Measurements from ENCODE around the gene CD300H. TPM values are rescaled to one million over a fixed set of nuclear protein-coding genes. Genes with fewer than 3 reads are reported as not detected.

Gene CD300H
- not detected in 2 replicates for total RNA-seq

DNA sequence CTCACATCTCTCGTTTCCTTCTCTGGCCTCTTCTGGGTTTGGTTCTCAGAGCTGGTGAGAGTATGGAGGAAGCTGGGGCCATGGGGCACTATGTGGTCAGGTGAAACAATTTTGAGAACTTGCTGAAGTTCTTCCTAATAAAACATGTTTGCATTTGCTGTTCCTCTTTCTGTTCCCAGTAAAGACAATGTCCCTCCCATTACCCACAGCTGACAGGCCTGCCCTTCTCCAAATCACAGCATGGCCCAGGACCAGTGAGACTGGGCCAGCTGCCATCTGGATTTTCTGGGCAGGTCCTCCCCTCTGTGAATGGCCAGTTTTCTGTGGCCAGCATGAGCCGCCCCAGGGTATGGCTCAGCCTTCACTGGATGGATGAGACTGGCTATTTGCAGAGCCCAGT lies at the start of gene CD300H:
Gene CD300H (minus strand): TSS at position 113 of the 400 bp plus-strand sequence.

DNA sequence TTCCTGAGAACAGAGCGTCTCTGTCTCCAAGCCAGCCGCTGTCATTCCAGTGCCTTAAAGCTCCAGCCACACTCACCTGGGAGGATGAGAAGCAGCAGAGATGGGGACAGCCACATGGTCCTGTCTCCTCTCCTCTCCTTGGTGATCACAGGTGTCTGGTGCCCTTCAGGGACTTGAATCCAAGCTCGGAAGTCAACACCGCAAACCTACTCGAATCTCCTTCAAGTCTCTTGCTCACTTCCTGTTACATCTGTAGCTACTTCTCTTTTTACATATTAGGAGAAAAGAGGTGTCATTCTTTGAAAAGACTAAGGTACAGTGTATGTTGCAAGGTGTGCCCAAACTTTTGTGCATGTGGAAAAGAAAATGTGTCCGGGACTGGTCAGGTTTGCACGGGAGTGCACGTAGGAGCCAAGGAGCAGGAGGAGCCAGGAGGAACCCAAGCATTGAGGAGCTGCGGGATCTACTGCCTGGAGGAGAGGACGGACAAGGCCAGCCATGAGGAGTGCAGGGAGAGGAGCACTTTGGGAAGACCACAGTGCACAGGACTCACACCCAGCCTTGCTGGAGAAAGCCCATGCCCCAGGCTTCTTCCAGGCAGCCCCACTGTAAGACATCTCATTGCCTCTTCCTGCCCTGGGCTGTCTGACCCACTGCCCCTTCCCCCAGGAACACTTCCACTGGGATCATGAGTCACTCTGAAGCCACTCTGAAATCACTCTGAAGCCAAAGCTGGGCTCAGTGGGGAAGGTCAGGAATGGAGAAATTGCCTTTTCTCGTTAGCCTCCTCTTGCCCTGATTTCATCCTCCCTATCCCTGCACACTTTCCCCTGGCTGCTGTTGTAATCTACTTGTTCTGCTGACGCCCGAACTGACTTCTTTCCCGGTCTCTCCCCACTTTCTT lies 25.0 kb upstream of the CD300H start, which contains the start of gene CD300LD:
Gene CD300LD (minus strand): TSS at position 197 of the 904 bp plus-strand sequence. CDS start 81 bp downstream, at position 116.

DNA sequence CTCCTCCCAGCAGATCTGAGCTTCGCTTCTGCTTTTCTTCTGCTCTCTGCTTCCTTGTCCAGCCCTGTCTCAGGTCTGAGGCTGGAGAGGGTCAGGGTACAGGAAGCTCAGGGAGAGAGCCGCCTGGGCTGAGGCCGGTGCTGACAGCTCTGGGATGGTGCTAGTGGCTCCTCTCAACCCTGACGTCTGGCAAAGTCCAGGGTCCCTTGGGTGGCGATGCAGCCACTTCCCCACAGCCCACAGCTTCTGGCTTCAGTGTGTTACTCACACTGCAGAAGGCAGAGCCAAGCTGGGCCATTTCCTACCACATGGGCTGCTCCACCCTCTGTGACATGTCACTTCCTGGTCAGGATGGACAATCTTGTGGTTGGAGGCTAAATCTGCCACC lies 21.5 kb downstream of the CD300H start, which contains the start of gene CD300C:
Gene CD300C (minus strand): TSS at position 273 of the 388 bp plus-strand sequence. CDS start 333 bp downstream, outside the sequence.

DNA sequence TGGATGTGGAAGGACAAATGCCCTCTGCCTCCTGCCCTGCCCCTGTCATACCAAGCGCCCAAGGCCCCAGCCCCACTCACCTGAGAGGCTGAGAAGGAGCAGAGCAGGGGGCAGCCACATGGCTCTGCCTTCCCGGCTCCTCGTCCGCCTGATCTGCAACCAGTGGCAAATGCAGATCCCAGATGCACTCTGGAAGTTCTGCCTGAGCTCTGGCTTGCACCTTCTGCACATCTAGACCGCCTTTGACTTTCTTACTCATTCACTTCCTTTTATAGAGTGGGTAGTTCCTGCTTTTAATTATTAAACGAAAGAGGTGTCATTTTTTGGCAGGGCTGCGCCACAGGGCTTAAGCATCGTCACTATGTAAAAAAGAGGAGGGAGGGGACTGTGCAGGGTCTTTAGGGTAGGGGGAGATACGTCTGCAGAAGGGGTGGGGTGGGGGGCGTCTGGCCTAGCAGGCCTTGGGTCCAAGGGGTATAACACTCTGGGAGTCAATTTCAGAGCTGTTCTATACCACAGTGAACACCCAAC lies 36.0 kb downstream of the CD300H start, which contains the start of gene CD300LB:
Gene CD300LB (minus strand): TSS at position 245 of the 531 bp plus-strand sequence. CDS start 125 bp downstream, at position 120.

Other genes with a start within 250 kb of the CD300H start
- 4.9 and 5.0 TPM in 2 replicates for gene KIF19, start 241.3 kb downstream of the CD300H start, total RNA-seq
- not detected in 2 replicates for gene BTBD17, start 205.6 kb downstream of the CD300H start, total RNA-seq
- not detected in 2 replicates for gene GPR142, start 200.0 kb downstream of the CD300H start, total RNA-seq
- 0.30 TPM in 1 of 2 replicates, not detected in the other for gene GPRC5C, start 135.4 kb downstream of the CD300H start, total RNA-seq
- gene CD300A, start 100.9 kb downstream of the CD300H start, total RNA-seq, result not detected in 2 replicates
- gene CD300LB, start 36.0 kb downstream of the CD300H start, total RNA-seq, result not detected in 2 replicates
- gene CD300C, start 21.4 kb downstream of the CD300H start, total RNA-seq, result not detected in 2 replicates
- gene CD300LD, start 24.8 kb upstream of the CD300H start, total RNA-seq, result not detected in 2 replicates
- not detected in 2 replicates for gene CD300E, start 56.2 kb upstream of the CD300H start, total RNA-seq
- gene CD300LF, start 145.4 kb upstream of the CD300H start, total RNA-seq, result not detected in 2 replicates
- 0.40 and 0.44 TPM in 2 replicates for gene RAB37, start 169.7 kb upstream of the CD300H start, total RNA-seq
- 25.1 and 27.2 TPM in 2 replicates for gene NHERF1, start 181.1 kb upstream of the CD300H start, total RNA-seq
- gene NAT9, start 208.8 kb upstream of the CD300H start, total RNA-seq, result 15.7 and 22.2 TPM in 2 replicates